ENCODE data around the gene ZDHHC8. TPM values are rescaled to one million over a fixed set of nuclear protein-coding genes. Genes with fewer than 3 reads are reported as not detected.

ZDHHC8 gene
- total and polyA plus RNA-seq, 2 donors (not counting 1 experiment from before 2014, with no cell fraction given), result 94.4 to 96.9 TPM

DNA sequence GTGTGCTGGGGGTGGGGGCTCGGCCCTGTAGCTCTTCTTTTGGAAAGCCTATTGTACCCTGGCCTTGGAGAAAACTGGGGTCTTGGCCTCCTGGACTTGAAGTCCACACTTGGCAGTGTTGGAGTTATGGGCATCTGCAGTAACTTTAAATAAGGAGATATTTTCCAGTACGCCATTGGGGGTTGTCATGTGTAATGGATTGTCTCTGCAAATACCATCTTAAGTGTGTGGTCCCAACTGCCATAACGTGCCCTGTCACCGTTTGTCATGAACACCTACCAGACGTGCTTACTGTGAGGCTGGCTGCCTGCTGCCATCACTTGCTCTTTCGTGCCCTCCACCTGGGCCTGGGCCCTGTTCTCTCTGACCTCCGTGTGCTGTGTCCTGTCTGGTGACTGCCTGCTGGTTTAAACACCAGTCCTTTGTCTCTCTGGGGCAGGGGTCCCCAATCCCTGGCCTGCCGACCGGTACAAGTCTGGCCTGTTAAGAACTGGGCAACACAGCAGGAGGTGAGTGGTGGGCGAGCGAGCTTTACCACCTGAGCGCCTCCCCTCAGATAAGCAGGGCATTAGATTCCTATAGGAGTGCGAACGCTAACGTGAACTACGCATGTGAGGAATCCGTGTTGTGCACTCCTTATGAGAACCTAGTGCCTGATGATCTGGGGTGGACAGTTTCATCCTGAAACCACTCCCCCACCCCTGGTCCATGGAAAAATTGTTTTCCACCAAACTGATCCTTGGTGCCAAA is 3.6 kb upstream of the ZDHHC8 start:
- H3K4me2 ChIP-seq (replicated peaks; ENCODE audit: low read depth, low read length, poor library complexity, severe bottlenecking), result no peak overlapping the region
- ChIA-PET CTCF (interaction anchor here (1.3 kb wide), 1 partner anchor 8 kb away, joined by 4 read pairs; no protein-coding TSS in a partner anchor), POLR2A (no interaction called here)
- no peak overlapping the region for H3K4me3 ChIP-seq (ENCODE audit: control extremely low read depth in 1 of 5, extremely low read depth in 1 of 5, insufficient read depth in 1 of 5, low read depth in 2 of 5, low read length in 4 of 5)
- H3K9me3 ChIP-seq (ENCODE audit: control extremely low read depth in 1 of 3, control insufficient read depth in 2 of 3, insufficient read depth in 1 of 3, low read length in 2 of 3), result no peaks in the 10 kb centered on the region
- peaks cover 0 to 26% of the 10 kb centered on the region in 2 experiments for H3K36me3 ChIP-seq (replicated peaks in 1 of 2; ENCODE audit: control extremely low read depth in 1 of 2, control insufficient read depth in 1 of 2, extremely low read depth in 1 of 2, insufficient read depth in 2 of 2, low read length in 1 of 2)
- no peak overlapping the region for H3K27ac Mint-ChIP-seq
- peaks cover 5% of the 10 kb centered on the region for H3K4me1 Mint-ChIP-seq
- no peak overlapping the region for H3K9ac ChIP-seq (ENCODE audit: low read length)
- no peak for ATAC-seq (ENCODE audit: low read depth)
- H3K27me3 ChIP-seq (replicated peaks in 1 of 4; ENCODE audit: control extremely low read depth in 1 of 4, control insufficient read depth in 3 of 4, insufficient read depth in 4 of 4, low read length in 3 of 4), result no peaks in the 10 kb centered on the region
- WGBS (ENCODE audit: insufficient coverage), result 92% methylated on average over 11 of the region's 17 CpGs
- H3K27ac ChIP-seq (ENCODE audit: low read length in 2 of 2), result no peak overlapping the region
- H3K4me1 ChIP-seq (ENCODE audit: control insufficient read depth in 2 of 2, insufficient read depth in 2 of 2, low read length in 2 of 2), result peaks cover 9 to 16% of the 10 kb centered on the region in 2 donors
- H3K4me3 Mint-ChIP-seq, result no peak overlapping the region
- H3K79me2 ChIP-seq (ENCODE audit: control insufficient read depth, insufficient read depth, low read length), result peaks cover 23% of the 10 kb centered on the region
- no peaks in the 10 kb centered on the region for H3K9me3 Mint-ChIP-seq (ENCODE audit: insufficient read depth)
- DNase-seq, result no peak
- TF ChIP-seq, protein P1, sequence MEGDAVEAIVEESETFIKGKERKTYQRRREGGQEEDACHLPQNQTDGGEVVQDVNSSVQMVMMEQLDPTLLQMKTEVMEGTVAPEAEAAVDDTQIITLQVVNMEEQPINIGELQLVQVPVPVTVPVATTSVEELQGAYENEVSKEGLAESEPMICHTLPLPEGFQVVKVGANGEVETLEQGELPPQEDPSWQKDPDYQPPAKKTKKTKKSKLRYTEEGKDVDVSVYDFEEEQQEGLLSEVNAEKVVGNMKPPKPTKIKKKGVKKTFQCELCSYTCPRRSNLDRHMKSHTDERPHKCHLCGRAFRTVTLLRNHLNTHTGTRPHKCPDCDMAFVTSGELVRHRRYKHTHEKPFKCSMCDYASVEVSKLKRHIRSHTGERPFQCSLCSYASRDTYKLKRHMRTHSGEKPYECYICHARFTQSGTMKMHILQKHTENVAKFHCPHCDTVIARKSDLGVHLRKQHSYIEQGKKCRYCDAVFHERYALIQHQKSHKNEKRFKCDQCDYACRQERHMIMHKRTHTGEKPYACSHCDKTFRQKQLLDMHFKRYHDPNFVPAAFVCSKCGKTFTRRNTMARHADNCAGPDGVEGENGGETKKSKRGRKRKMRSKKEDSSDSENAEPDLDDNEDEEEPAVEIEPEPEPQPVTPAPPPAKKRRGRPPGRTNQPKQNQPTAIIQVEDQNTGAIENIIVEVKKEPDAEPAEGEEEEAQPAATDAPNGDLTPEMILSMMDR (IDR thresholded peaks at IDR 0.05), result no peak
- no peak for TF ChIP-seq EZH2 (IDR thresholded peaks at IDR 0.05; ENCODE audit: borderline replicate concordance, insufficient read depth, low read depth, low read length, poor library complexity, severe bottlenecking)
- no peak overlapping the region for H2AFZ ChIP-seq (ENCODE audit: insufficient read depth, low read depth, low read length, poor library complexity, severe bottlenecking)
- peaks cover 25% of the 10 kb centered on the region for H4K20me1 ChIP-seq (ENCODE audit: control insufficient read depth, insufficient read depth, low read length, poor library complexity, severe bottlenecking)
- intact Hi-C loops (cut with micrococcal nuclease), result no loop called here
- no peaks in the 10 kb centered on the region for H3K27me3 Mint-ChIP-seq

DNA sequence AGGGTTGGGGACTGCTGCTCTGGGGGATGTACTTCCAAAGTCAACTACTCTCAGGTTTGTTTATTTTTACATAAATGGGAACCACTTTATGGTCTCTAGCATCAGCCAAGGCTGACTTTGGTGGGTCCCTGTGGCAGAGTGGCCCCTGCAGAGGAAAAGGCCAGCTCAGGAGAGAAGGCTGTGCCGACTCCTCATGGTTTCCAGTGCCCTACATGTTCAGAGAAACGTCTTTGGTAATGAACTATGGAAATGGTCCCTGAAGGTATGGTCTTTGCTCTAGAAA is 3.0 kb upstream of the ZDHHC8 start:
- intact Hi-C loops (cut with micrococcal nuclease), result no loop called here
- Mint-ChIP-seq H3K4me1 (peaks cover 8% of the 10 kb centered on the region), H3K27ac (peak overlapping the region; percentile 46), H3K9me3 (ENCODE audit: insufficient read depth) (no peaks in the 10 kb centered on the region), H3K27me3 (no peaks in the 10 kb centered on the region), H3K4me3 (no peak overlapping the region)
- H2AFZ ChIP-seq (ENCODE audit: insufficient read depth, low read depth, low read length, poor library complexity, severe bottlenecking), result no peak overlapping the region
- ATAC-seq (ENCODE audit: low read depth) (no peak), DNase-seq (no peak)
- TF ChIP-seq, protein P1 (IDR thresholded peaks at IDR 0.05), result no peak
- TF ChIP-seq EZH2 (IDR thresholded peaks at IDR 0.05; ENCODE audit: borderline replicate concordance, insufficient read depth, low read depth, low read length, poor library complexity, severe bottlenecking), result no peak
- peaks cover 11 to 20% of the 10 kb centered on the region in 2 donors for H3K4me1 ChIP-seq (ENCODE audit: control insufficient read depth in 2 of 2, insufficient read depth in 2 of 2, low read length in 2 of 2)
- ChIA-PET POLR2A (interaction anchor here (0.7 kb wide), 1 partner anchor 335 kb away, joined by 3 read pairs; no protein-coding TSS in a partner anchor), CTCF (interaction anchor here (1.3 to 1.6 kb wide), 2 partner anchors 8 to 160 kb away, joined by 4 to 10 read pairs; no protein-coding TSS in a partner anchor)
- WGBS (ENCODE audit: insufficient coverage), result 83% methylated on average over 2 of the region's 2 CpGs
- H3K4me3 ChIP-seq (ENCODE audit: control extremely low read depth in 1 of 5, extremely low read depth in 1 of 5, insufficient read depth in 1 of 5, low read depth in 2 of 5, low read length in 4 of 5), result no peak overlapping the region
- H3K27me3 ChIP-seq (replicated peaks in 1 of 4; ENCODE audit: control extremely low read depth in 1 of 4, control insufficient read depth in 3 of 4, insufficient read depth in 4 of 4, low read length in 3 of 4), result no peaks in the 10 kb centered on the region
- peaks cover 25% of the 10 kb centered on the region for H4K20me1 ChIP-seq (ENCODE audit: control insufficient read depth, insufficient read depth, low read length, poor library complexity, severe bottlenecking)
- H3K9me3 ChIP-seq (ENCODE audit: control extremely low read depth in 1 of 3, control insufficient read depth in 2 of 3, insufficient read depth in 1 of 3, low read length in 2 of 3), result no peaks in the 10 kb centered on the region
- H3K36me3 ChIP-seq (replicated peaks in 1 of 2; ENCODE audit: control extremely low read depth in 1 of 2, control insufficient read depth in 1 of 2, extremely low read depth in 1 of 2, insufficient read depth in 2 of 2, low read length in 1 of 2), result peaks cover 0 to 25% of the 10 kb centered on the region in 2 experiments
- H3K79me2 ChIP-seq (ENCODE audit: control insufficient read depth, insufficient read depth, low read length), result peaks cover 23% of the 10 kb centered on the region
- no peak overlapping the region for H3K4me2 ChIP-seq (replicated peaks; ENCODE audit: low read depth, low read length, poor library complexity, severe bottlenecking)
- H3K9ac ChIP-seq (ENCODE audit: low read length), result no peak overlapping the region
- no peak overlapping the region for H3K27ac ChIP-seq (ENCODE audit: low read length in 2 of 2)

All from B cell (primary cell).